Cardiac septum (tissue), 1 donor: ENCODE data around the gene VWA3B. TPM values are rescaled to one million over a fixed set of nuclear protein-coding genes. Genes with fewer than 3 reads are reported as not detected.
"Not testable (repeated sequence)": the region's sequence is repeated elsewhere in the genome, so short reads cannot be mapped to it uniquely, and the experiment has no call there.

ENCODE experiments used
- DNase-seq: peaks from one replicate; pipeline ENCODE4 v3.0.0-alpha.2; 2020; ENCODE audit warnings: low spot score
- intact Hi-C: fragments of 100-400 bp; cut with DNase I; formaldehyde crosslinking; loops from one replicate; pipeline ENCODE4 v1.14.0; 2022
- total RNA-seq: library from RNA; stranded (reverse); fragmentation: NEBNext Ultra II Directional; extraction: Animal tissue kit (Norgen Biotek cat#: 25700); gene quantifications from one replicate; pipeline ENCODE4 v1.2.1, GENCODE V29; 2021
- donor health status: DM: no; HTN: no; CAD: no.

VWA3B gene
- total RNA-seq, 1 donor from 2014 or later = 0.51 TPM

- no peak for DNase-seq
- intact Hi-C loops = no loop called here
Measured at GRCh38 chr2:98085649-98086048, 1.3 kb upstream of the VWA3B start.

GRCh38 chr2:98087447-98088020, 567 bp downstream of the VWA3B start:
- DNase-seq = no peak
- intact Hi-C loops = no loop called here

DNA sequence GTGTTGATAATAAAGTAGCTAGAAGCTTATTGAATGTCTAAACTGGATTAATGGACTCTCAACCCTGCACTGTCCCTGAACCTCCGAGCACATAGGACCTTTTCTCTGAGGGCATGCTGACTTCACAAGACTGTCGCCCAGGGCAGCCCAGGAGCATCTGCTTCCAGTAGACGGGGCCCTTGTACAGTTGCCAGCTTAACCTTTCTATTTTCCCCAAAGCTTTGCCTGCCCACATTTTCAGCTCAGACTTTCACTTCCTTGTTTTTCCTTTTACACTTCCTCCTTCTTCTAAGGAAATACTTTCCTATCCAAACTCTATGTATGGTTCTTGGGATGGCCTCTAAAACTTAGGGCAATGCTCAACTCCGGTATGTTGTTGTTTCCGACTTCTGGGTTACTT, 1.3 kb downstream of the VWA3B start:
- DNase-seq = no peak
- intact Hi-C loops = no loop called here

DNA sequence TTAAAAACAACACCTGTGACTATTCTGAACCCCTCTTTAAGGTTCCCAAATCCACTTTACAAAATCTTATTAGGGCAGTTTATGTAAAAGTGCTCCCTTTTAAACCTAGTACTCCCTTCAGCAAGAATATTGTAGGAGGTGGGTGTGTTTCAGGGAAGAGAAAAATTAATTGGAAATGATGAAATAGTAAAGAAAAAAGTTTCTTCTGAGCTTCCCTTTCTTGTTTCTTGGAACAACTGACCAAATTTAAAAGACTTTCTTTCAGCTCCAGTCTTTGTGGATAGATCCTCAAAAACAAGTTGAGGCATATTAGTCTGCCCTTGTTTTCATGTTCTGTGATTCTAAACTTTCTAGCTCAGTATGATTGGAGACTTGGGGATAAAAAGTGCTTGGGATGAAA, 3.0 kb downstream of the VWA3B start:
- intact Hi-C loops = no loop called here
- no peak for DNase-seq

DNA sequence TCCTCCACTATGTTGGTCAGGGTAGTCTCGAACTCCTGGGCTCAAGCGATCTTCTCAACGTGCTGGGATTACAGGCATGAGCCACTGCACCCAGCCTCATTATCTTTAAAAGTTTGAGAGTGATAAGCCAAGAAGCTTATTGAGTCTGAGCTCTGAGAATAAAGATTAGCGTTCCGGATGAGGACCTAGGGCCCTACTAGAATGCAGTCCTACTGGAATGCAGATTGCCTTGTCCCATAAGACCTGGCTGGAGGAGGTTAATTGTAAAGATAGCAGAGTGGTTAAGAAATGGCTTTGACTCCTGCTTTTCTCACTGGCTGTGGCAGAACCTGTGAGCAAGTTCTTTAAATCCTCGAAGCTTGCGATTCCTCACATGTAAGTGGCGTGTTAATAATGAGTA, 4.0 kb downstream of the VWA3B start:
- intact Hi-C loops = no loop called here

DNA sequence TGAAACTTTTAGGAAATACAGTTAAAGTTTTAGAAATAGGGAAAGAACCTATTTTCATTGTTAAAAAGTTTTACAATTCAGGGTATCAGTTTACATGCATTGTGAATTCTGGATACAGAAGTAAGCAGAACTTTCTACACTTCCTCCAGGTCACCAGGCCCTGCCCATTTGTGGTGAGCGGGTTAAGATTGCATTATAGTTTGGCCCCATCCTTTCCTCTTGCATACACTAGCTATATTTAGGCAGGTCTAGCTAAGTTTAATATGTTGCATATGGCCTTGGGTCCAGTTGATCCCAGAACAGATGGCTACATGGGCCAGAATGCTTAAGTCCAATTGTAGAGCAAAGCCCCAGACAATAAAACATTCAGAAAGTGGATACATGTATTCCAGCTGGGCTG, 4.8 kb downstream of the VWA3B start:
- intact Hi-C loops = no loop called here
- DNase-seq = no peak

More for the DNA sequence above, 4.0 kb downstream of the VWA3B start:
- DNase-seq = no peak

DNA sequence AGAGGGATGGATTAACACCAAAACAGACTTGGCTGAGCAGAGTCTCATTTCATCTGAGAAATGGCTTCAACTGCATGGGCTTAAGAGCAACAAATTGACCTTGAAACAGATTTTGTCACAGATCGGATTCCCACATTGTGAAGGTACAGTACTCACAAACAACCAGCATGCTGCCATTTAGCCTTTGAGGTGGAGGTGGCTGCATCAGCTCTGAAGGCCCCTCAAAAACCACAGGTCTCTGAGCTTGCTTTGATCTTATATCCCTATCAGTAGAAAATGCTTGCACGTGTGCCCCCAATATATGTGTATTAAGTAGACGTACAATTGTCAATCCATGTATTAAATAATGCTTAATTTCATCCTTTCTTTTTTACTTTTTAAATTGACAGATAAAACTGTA, 6.2 kb downstream of the VWA3B start:
- intact Hi-C loops = no loop called here
- DNase-seq = no peak

- intact Hi-C loops = no loop called here
Measured at GRCh38 chr2:98093611-98094010, 6.6 kb downstream of the VWA3B start.

DNA sequence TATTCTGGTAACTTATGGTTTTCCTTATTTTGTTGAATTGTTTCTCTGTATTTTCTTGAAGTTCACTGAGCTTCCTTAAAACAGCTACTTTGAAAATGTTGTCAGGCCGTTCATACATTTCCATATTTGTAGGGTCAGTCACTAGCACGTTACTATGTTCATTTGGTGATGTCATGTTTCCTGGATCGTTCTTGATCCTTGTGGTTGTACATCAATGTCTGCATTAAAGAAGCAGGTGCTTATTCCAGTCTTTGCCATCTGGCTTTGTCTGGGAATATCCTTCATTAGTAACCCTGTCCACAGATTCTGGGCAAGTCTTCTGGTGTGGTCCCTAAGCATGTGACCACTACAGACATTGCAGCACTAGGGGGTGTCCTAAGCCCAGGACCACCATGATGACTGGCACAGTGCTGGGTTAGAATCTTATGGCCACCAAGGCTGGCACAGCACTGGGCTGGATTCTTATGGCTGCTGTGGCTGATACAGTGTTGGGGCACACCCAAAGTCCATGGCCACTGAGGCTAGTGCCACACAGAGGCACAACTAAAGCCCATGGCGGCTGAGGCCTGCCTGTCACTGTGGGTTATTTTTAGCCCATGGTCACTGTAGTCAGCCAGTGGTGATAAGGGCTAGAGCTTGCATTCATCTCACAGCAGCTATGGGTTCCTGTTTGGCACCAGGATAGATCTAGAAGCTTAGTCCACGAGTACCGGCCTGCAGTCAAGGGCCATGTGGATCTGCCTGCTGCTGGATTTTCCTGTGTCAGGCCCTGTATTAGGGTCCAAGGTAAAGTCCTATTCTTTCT, 13.2 kb downstream of the VWA3B start:
- intact Hi-C loops = no loop called here
- no peak for DNase-seq

More at GRCh38 chr2:98093611-98094010, 6.6 kb downstream of the VWA3B start:
- no peak for DNase-seq

GRCh38 chr2:98102315-98102714, 15.3 kb downstream of the VWA3B start:
- intact Hi-C loops, DNase-seq: not testable (repeated sequence)

GRCh38 chr2:98102878-98103277, 15.9 kb downstream of the VWA3B start:
- intact Hi-C loops = no loop called here

DNA sequence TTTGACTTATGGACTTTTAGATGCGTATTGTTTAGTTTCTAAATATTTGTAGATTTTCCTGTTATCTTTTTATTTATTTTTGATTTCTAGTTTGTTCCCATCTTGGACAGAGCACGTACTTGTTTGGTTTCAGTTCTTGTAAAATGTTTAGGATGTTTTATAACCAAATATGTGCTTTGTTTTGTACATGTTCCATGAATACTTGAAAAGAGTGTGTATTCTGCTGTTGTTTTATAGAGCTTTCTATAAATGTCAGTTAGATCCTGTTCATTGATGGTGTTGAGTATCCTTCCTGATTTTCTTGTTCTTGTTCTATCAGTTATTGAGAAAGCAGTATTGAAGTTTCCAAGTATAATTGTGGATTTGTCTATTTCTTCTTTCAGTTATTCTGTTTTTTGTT, 21.1 kb downstream of the VWA3B start:
- intact Hi-C loops = no loop called here
- no peak for DNase-seq

More at GRCh38 chr2:98102878-98103277, 15.9 kb downstream of the VWA3B start:
- no peak for DNase-seq

DNA sequence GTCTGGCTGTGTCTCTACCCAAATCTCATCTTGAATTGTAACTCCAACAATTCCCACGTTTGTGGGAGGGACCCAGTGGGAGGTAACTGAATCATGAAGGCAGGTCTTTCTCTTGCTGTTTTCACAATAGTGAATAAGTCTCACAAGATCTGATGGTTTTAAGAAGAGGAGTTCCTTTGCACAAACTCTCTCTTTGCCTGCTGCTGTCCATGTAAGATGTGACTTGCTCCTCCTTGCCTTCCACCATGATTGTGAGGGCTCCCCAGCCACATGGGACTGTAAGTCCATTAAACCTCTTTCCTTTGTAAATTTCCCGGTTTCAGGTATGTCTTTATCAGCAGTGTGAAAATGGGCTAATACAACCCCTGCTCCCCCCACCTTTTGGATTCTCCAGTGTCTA, 23.8 kb downstream of the VWA3B start:
- DNase-seq = no peak
- intact Hi-C loops = no loop called here

GRCh38 chr2:98114643-98115330, 27.8 kb downstream of the VWA3B start:
- no peak for DNase-seq
- intact Hi-C loops = no loop called here

DNA sequence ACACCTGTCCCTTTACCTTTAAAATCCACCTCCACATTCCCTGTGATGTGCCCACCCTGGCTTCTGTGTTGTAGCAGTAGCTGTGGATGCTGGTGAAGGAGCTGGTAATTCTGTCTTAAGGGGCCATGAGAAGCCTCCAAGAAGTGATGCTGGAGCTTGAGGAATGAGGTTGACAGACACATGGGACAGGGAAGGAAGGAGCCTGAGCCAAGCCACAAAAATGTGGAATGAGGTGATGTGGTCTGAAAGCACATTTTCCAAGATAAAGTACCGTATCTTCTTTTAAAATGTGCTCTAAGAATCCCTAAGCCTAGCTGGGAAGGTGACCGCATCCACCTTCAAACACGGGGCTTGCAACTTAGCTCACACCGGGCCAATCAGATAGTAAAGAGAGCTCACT, 31.2 kb downstream of the VWA3B start:
- intact Hi-C loops = no loop called here
- no peak for DNase-seq

DNA sequence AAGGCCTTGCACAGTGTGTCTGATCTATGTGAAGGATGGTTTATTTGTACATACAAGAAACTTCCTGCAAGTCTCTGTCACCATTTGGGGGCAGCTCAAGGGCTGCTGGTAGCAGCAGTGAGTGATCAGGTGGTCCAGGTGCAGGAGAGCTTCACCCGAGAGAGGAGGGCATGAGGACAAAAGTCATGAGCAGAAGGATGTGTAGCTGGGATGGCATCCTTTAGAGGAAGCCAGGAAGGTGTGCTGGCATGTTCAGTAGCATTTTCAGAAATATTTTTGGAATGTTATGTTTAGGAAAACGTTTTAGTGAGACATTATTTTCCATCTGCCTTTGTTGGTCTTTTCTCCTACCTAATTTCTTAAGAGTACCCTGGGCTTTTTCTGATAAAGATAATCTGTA, 31.9 kb downstream of the VWA3B start:
- intact Hi-C loops = no loop called here
- DNase-seq = no peak

- intact Hi-C loops = no loop called here
- no peak for DNase-seq
Measured at GRCh38 chr2:98121149-98121548, 34.2 kb downstream of the VWA3B start.

GRCh38 chr2:98122524-98122923, 35.6 kb downstream of the VWA3B start:
- DNase-seq = no peak
- intact Hi-C loops = no loop called here

GRCh38 chr2:98123286-98123685, 36.3 kb downstream of the VWA3B start:
- intact Hi-C loops = no loop called here
- no peak for DNase-seq

- intact Hi-C loops = no loop called here
- no peak for DNase-seq
Measured at GRCh38 chr2:98126061-98126460, 39.1 kb downstream of the VWA3B start.
